ENCODE measurements around the gene NABP1. TPM values are rescaled to one million over a fixed set of nuclear protein-coding genes. Genes with fewer than 3 reads are reported as not detected.

NABP1 gene
- total and polyA plus RNA-seq, 4 donors = 3.6 to 35.5 (median 18.4) TPM

GRCh38 chr2:191675807-191676721, 1.9 kb upstream of the NABP1 start:
- WGBS = 76% methylated on average over 3 of the region's 3 CpGs
- Histone ChIP-seq H3K27me3 (ENCODE audit: control insufficient read depth in 4 of 4, insufficient read depth in 4 of 4, low read length in 3 of 4) (no peaks in the 10 kb centered on the region), H3K4me1 (ENCODE audit: control insufficient read depth in 4 of 4, insufficient read depth in 4 of 4, low read length in 3 of 4) (peaks cover 0 to 15% (median 3%) of the 10 kb centered on the region in 4 donors), H3K27ac (ENCODE audit: low read depth in 1 of 2, low read length in 2 of 2) (peak overlapping the region; percentile 98 to 99), H3K4me3 (ENCODE audit: low read depth in 1 of 3, low read length in 3 of 3) (no peak overlapping the region), H3K9me3 (ENCODE audit: control insufficient read depth in 4 of 4, low read length in 3 of 4) (no peaks in the 10 kb centered on the region), H3K9ac (ENCODE audit: low read depth in 1 of 2, low read length in 2 of 2) (no peak overlapping the region), H3K36me3 (ENCODE audit: control insufficient read depth in 4 of 4, insufficient read depth in 3 of 4, low read depth in 1 of 4, low read length in 3 of 4) (no peaks in the 10 kb centered on the region)
- DNase-seq (ENCODE audit: low spot score) = no peak
- no peak for TF ChIP-seq MAX (IDR thresholded peaks at IDR 0.05)
- TF ChIP-seq YY1 (IDR thresholded peaks at IDR 0.05) = peak; percentile 62
- TF ChIP-seq SP1 (IDR thresholded peaks at IDR 0.05) = peak; percentile 27

- Histone ChIP-seq H3K4me3 (ENCODE audit: low read depth in 1 of 3, low read length in 3 of 3) (peak overlapping the region; percentile 57 to 98 (median 79)), H3K9ac (ENCODE audit: low read depth in 1 of 2, low read length in 2 of 2) (peak overlapping the region; percentile 97 to 100), H3K27ac (ENCODE audit: low read depth in 1 of 2, low read length in 2 of 2) (peak overlapping the region; percentile 98 to 99), H3K36me3 (ENCODE audit: control insufficient read depth in 4 of 4, insufficient read depth in 3 of 4, low read depth in 1 of 4, low read length in 3 of 4) (no peaks in the 10 kb centered on the region), H3K27me3 (ENCODE audit: control insufficient read depth in 4 of 4, insufficient read depth in 4 of 4, low read length in 3 of 4) (no peaks in the 10 kb centered on the region), H3K9me3 (ENCODE audit: control insufficient read depth in 4 of 4, low read length in 3 of 4) (no peaks in the 10 kb centered on the region), H3K4me1 (ENCODE audit: control insufficient read depth in 4 of 4, insufficient read depth in 4 of 4, low read length in 3 of 4) (peaks cover 0 to 15% (median 3%) of the 10 kb centered on the region in 4 donors)
- 27% methylated on average over 8 of the region's 8 CpGs for WGBS
- no peak for DNase-seq (ENCODE audit: low spot score)
- TF ChIP-seq HNF4A (conservative IDR thresholded peaks at IDR 0.05) = peak in 1 of 2 donors; percentile 5
- TF ChIP-seq EGR1 (IDR thresholded peaks at IDR 0.05; ENCODE audit: low read depth in 2 of 2) = peak in 1 of 2 donors; percentile 7
- TF ChIP-seq GABPA (IDR thresholded peaks at IDR 0.05 in 1 of 2, conservative IDR thresholded peaks at IDR 0.05 in 1 of 2) = no peak
- no peak for TF ChIP-seq ATF3 (IDR thresholded peaks at IDR 0.05)
- peak; percentile 12 for TF ChIP-seq NR2F2 (IDR thresholded peaks at IDR 0.05)
- peak in 1 of 2 donors; percentile 3 for TF ChIP-seq RAD21 (IDR thresholded peaks at IDR 0.05)
Measured at GRCh38 chr2:191676790-191677645, 918 bp upstream of the NABP1 start.

- Histone ChIP-seq H3K27ac (ENCODE audit: low read depth in 1 of 2, low read length in 2 of 2) (peak overlapping the region; percentile 82 to 99), H3K9ac (ENCODE audit: low read depth in 1 of 2, low read length in 2 of 2) (peak overlapping the region; percentile 86 to 92), H3K36me3 (ENCODE audit: control insufficient read depth in 4 of 4, insufficient read depth in 3 of 4, low read depth in 1 of 4, low read length in 3 of 4) (peaks cover 3 to 11% (median 5%) of the 10 kb centered on the region in 4 donors), H3K9me3 (ENCODE audit: control insufficient read depth in 4 of 4, low read length in 3 of 4) (no peaks in the 10 kb centered on the region), H3K27me3 (ENCODE audit: control insufficient read depth in 4 of 4, insufficient read depth in 4 of 4, low read length in 3 of 4) (no peaks in the 10 kb centered on the region), H3K4me1 (ENCODE audit: control insufficient read depth in 4 of 4, insufficient read depth in 4 of 4, low read length in 3 of 4) (peaks cover 0 to 15% (median 3%) of the 10 kb centered on the region in 4 donors), H3K4me3 (ENCODE audit: low read depth in 1 of 3, low read length in 3 of 3) (peak overlapping the region; percentile 69 to 85 (median 70))
- 4% methylated on average over 40 of the region's 40 CpGs for WGBS
- DNase-seq (ENCODE audit: low spot score) = peak; percentile 65
- TF ChIP-seq MAX (IDR thresholded peaks at IDR 0.05) (peak; percentile 28), JUND (IDR thresholded peaks at IDR 0.05) (no peak), RXRA (IDR thresholded peaks at IDR 0.05) (peak in 1 of 2 donors; percentile 11), RAD21 (IDR thresholded peaks at IDR 0.05) (no peak)
Measured at GRCh38 chr2:191678437-191679100, 633 bp downstream of the NABP1 start.
